H1 (cell line): ENCODE data around the gene OCLN. TPM values are rescaled to one million over a fixed set of nuclear protein-coding genes. Genes with fewer than 3 reads are reported as not detected.

Source experiments
- CTCF ChIA-PET: fragments of 300-600 bp; sonication (Branson Sonifier 250); formaldehyde crosslinking; loops from one replicate; lab custom pipeline; 2021; ENCODE audit not compliant: partially characterized antibody; lab: Charles Lee
- POLR2A ChIA-PET: fragments of 300-600 bp; sonication (Branson Sonifier 250); formaldehyde crosslinking; loops from one replicate; lab custom pipeline; 2021; ENCODE audit warnings: inconsistent platforms; ENCODE audit not compliant: partially characterized antibody; lab: Charles Lee
- DNase-seq, 2 experiments: peaks; one replicate each; pipeline versions ENCODE4 v3.0.0 to v3.0.0-alpha.2; 2010 to 2022; ENCODE audit warnings: low spot score in 2 of 2, low read depth in 1 of 2, mixed read lengths in 1 of 2
- FAIRE-seq: peaks from 2 replicates; lab custom pipeline; 2011; peaks lifted over from hg19 to GRCh38; lab: Jason Lieb, UNC
- H2AFZ ChIP-seq: 2 replicates; pipeline ENCODE4 v1.8.1; 2012; ENCODE audit warnings: low read length, inconsistent platforms
- H2AK5ac ChIP-seq: 2 replicates; pipeline ENCODE4 v1.6.1; 2013; ENCODE audit warnings: low read depth, low read length
- H2BK120ac ChIP-seq: replicated peaks from 2 replicates; pipeline ENCODE3; 2013; ENCODE audit warnings: low read depth, low read length, inconsistent platforms
- H2BK12ac ChIP-seq: 2 replicates; pipeline ENCODE4 v1.6.1; 2013; ENCODE audit warnings: low read depth, low read length
- H2BK15ac ChIP-seq: 2 replicates; pipeline ENCODE4 v1.6.1; 2013; ENCODE audit warnings: low read length
- H2BK20ac ChIP-seq: 2 replicates; pipeline ENCODE4 v1.6.1; 2013; ENCODE audit warnings: low read length
- H2BK5ac ChIP-seq: 2 replicates; pipeline ENCODE4 v1.6.1; 2013; ENCODE audit warnings: low read depth, low read length
- H3K14ac ChIP-seq: 2 replicates; pipeline ENCODE4 v1.6.1; 2013; ENCODE audit warnings: inconsistent platforms; ENCODE audit not compliant: insufficient read length
- H3K18ac ChIP-seq: 2 replicates; pipeline ENCODE4 v1.6.1; 2013; ENCODE audit warnings: low read length; ENCODE audit errors: extremely low read depth
- H3K23ac ChIP-seq: 2 replicates; pipeline ENCODE4 v1.6.1; 2013; ENCODE audit warnings: inconsistent platforms; ENCODE audit not compliant: insufficient read length
- H3K23me2 ChIP-seq: 2 replicates; pipeline ENCODE4 v1.6.1; 2013; ENCODE audit warnings: low read depth, low read length
- H3K27ac ChIP-seq: 2 replicates; pipeline ENCODE4 v1.6.1; 2011; ENCODE audit warnings: low read depth, low read length, inconsistent platforms
- H3K27me3 ChIP-seq, 4 experiments: replicated peaks in 1 of 4; 1 replicate in 1 of 4; 2 replicates in 3 of 4; pipeline versions ENCODE4 v1.6.1 to v1.8.1; 2011 to 2013; ENCODE audit warnings: low read length in 3 of 4, mild to moderate bottlenecking in 3 of 4, inconsistent platforms in 2 of 4, mixed read lengths in 2 of 4, moderate library complexity in 1 of 4; ENCODE audit not compliant: control insufficient read depth in 3 of 4, insufficient read depth in 3 of 4; ENCODE audit errors: extremely low read depth in 1 of 4
- H3K36me3 ChIP-seq, 4 experiments: 2 replicates each; pipeline versions ENCODE4 v1.6.1 to v1.8.1; 2011 to 2013; ENCODE audit warnings: mild to moderate bottlenecking in 4 of 4, low read length in 3 of 4, moderate library complexity in 2 of 4, control low read depth in 1 of 4, inconsistent platforms in 1 of 4; ENCODE audit not compliant: insufficient read depth in 4 of 4, control insufficient read depth in 2 of 4
- H3K4ac ChIP-seq: replicated peaks from 2 replicates; pipeline ENCODE3; 2013; ENCODE audit warnings: low read length, low read depth, mixed read lengths, inconsistent platforms; ENCODE audit not compliant: insufficient read length
- H3K4me1 ChIP-seq, 4 experiments: replicated peaks in 1 of 4; 1 replicate in 1 of 4; 2 replicates in 3 of 4; pipeline versions ENCODE4 v1.6.1 to v1.8.1; 2011 to 2013; ENCODE audit warnings: low read length in 3 of 4, inconsistent platforms in 2 of 4, mixed read lengths in 1 of 4; ENCODE audit not compliant: insufficient read depth in 4 of 4, control insufficient read depth in 3 of 4
- H3K4me2 ChIP-seq, 2 experiments: 2 replicates each; pipeline versions ENCODE4 v1.6.1 to v1.8.1; 2011 to 2013; ENCODE audit warnings: low read depth in 2 of 2, low read length in 2 of 2, control low read depth in 1 of 2, inconsistent platforms in 1 of 2, mild to moderate bottlenecking in 1 of 2; ENCODE audit not compliant: insufficient read depth in 1 of 2
- H3K4me3 ChIP-seq, 4 experiments: fragments of 200-600, 300-600 bp in 1 of 4; sonication (generic), shearing (Covaris generic), sonication (Bioruptor Twin) in 1 of 4; 2 replicates each; pipeline versions ENCODE4 v1.5.1 to v1.8.1; 2011 to 2016; ENCODE audit warnings: low read length in 4 of 4, low read depth in 3 of 4, control low read depth in 2 of 4, inconsistent platforms in 2 of 4, mild to moderate bottlenecking in 2 of 4, mixed read lengths in 1 of 4, moderate library complexity in 1 of 4; ENCODE audit not compliant: insufficient read depth in 2 of 4; ENCODE audit errors: extremely low read depth in 1 of 4
- H3K56ac ChIP-seq: replicated peaks from 2 replicates; pipeline ENCODE3; 2013; ENCODE audit warnings: low read depth, mild to moderate bottlenecking, mixed read lengths, low read length, inconsistent platforms; ENCODE audit not compliant: insufficient read length
- H3K79me1 ChIP-seq: 2 replicates; pipeline ENCODE4 v1.6.1; 2013; ENCODE audit warnings: low read depth, low read length, control low read depth
- H3K79me2 ChIP-seq, 2 experiments: 2 replicates each; pipeline versions ENCODE4 v1.6.1 to v1.8.1; 2012 to 2013; ENCODE audit warnings: low read length in 2 of 2, mild to moderate bottlenecking in 2 of 2, inconsistent platforms in 1 of 2; ENCODE audit not compliant: insufficient read depth in 2 of 2, control insufficient read depth in 1 of 2
- H3K9ac ChIP-seq, 4 experiments: replicated peaks in 1 of 4; 1 replicate in 1 of 4; 2 replicates in 3 of 4; pipeline versions ENCODE4 v1.6.1 to v1.8.1; 2011 to 2013; ENCODE audit warnings: low read depth in 3 of 4, low read length in 3 of 4, control low read depth in 2 of 4, mild to moderate bottlenecking in 2 of 4, moderate library complexity in 2 of 4, inconsistent platforms in 1 of 4; ENCODE audit errors: extremely low read depth in 1 of 4
- H3K9me3 ChIP-seq, 2 experiments: 2 replicates each; pipeline versions ENCODE4 v1.6.1 to v1.8.1; 2012 to 2013; ENCODE audit warnings: mild to moderate bottlenecking in 2 of 2, moderate library complexity in 2 of 2, control low read depth in 1 of 2, inconsistent platforms in 1 of 2, low read depth in 1 of 2, low read length in 1 of 2, mixed read lengths in 1 of 2; ENCODE audit not compliant: insufficient read depth in 2 of 2
- H4K20me1 ChIP-seq, 2 experiments: replicated peaks in 1 of 2; 2 replicates each; pipeline versions ENCODE3 to v1.8.1; 2011 to 2013; ENCODE audit warnings: inconsistent platforms in 2 of 2, low read length in 2 of 2, mild to moderate bottlenecking in 1 of 2; ENCODE audit not compliant: insufficient read depth in 2 of 2, control insufficient read depth in 1 of 2
- H4K5ac ChIP-seq: 2 replicates; pipeline ENCODE4 v1.6.1; 2013; ENCODE audit warnings: low read length, low read depth, mixed read lengths, inconsistent platforms; ENCODE audit not compliant: insufficient read length
- H4K8ac ChIP-seq: 2 replicates; pipeline ENCODE4 v1.8.0; 2013; ENCODE audit warnings: mild to moderate bottlenecking, moderate library complexity, low read length, inconsistent platforms; ENCODE audit not compliant: insufficient read depth; ENCODE audit errors: extremely low read depth
- H4K91ac ChIP-seq: replicated peaks from 2 replicates; pipeline ENCODE3; 2013; ENCODE audit warnings: low read length, mixed read lengths, inconsistent platforms; ENCODE audit not compliant: insufficient read length
- CEBPB ChIP-seq: IDR thresholded peaks from 2 replicates; pipeline ENCODE4 v1.6.1; 2012; ENCODE audit warnings: low read depth, low read length
- CHD2 ChIP-seq: IDR thresholded peaks from 2 replicates; pipeline ENCODE4 v1.6.1; 2012; ENCODE audit warnings: low read length, improper control_type of control experiment
- CREB1 ChIP-seq: IDR thresholded peaks from 2 replicates; pipeline ENCODE4 v1.6.1; 2012; ENCODE audit warnings: inconsistent platforms
- EZH2 ChIP-seq: fragments of 200-600 bp; sonication (generic); IDR thresholded peaks from 2 replicates; pipeline ENCODE4 v1.7.1; 2012; ENCODE audit warnings: low read depth, mild to moderate bottlenecking, moderate library complexity, low read length, inconsistent platforms; ENCODE audit not compliant: severe bottlenecking
- JUN ChIP-seq: IDR thresholded peaks from 2 replicates; pipeline ENCODE4 v1.6.1; 2011; ENCODE audit warnings: low read depth, mild to moderate bottlenecking, improper control_type of control experiment, low read length
- RAD21 ChIP-seq, 2 experiments: IDR thresholded peaks in 1 of 2; conservative IDR thresholded peaks in 1 of 2; 2 replicates each; pipeline ENCODE4 v1.6.1; 2011; ENCODE audit warnings: low read depth in 2 of 2, low read length in 2 of 2, improper control_type of control experiment in 1 of 2, inconsistent platforms in 1 of 2, mild to moderate bottlenecking in 1 of 2, moderate library complexity in 1 of 2
- RFX5 ChIP-seq: IDR thresholded peaks from 2 replicates; pipeline ENCODE4 v1.6.1; 2011; ENCODE audit warnings: low read depth, low read length, improper control_type of control experiment, borderline replicate concordance
- SIRT6 ChIP-seq: IDR thresholded peaks from one replicate; pipeline ENCODE4 v1.7.1; 2012; ENCODE audit warnings: low read length, inconsistent platforms
- SP2 ChIP-seq: IDR thresholded peaks from 2 replicates; pipeline ENCODE4 v1.6.1; 2012; ENCODE audit warnings: mild to moderate bottlenecking, low read length, inconsistent platforms
- TAF1 ChIP-seq: IDR thresholded peaks from 2 replicates; pipeline ENCODE4 v1.6.1; 2011; ENCODE audit warnings: mild to moderate bottlenecking, low read depth, low read length
- TCF12 ChIP-seq: IDR thresholded peaks from 2 replicates; pipeline ENCODE4 v1.6.1; 2011; ENCODE audit warnings: low read depth, mild to moderate bottlenecking, low read length
- WGBS, 2 experiments: shearing (Covaris generic) in 1 of 2; methylation state at CpG; one replicate each; pipeline versions ENCODE4 v1.1.6 to v1.1.7; 2013 to 2015; ENCODE audit warnings: low lambda C conversion rate in 2 of 2, mixed read lengths in 2 of 2, inconsistent platforms in 1 of 2, low coverage in 1 of 2, missing lambda C conversion rate in 1 of 2; ENCODE audit not compliant: insufficient replicate concordance in 2 of 2, insufficient coverage in 1 of 2, insufficient read length in 1 of 2; ENCODE audit errors: extremely low coverage in 1 of 2, missing lambda C conversion rate in 1 of 2; 5-methylcytosine and 5-hydroxymethylcytosine counted together
- polyA plus RNA-seq, 7 experiments: library from polyadenylated mRNA; depleted of rRNA in 3 of 7; stranded (reverse) in 5 of 7; unstranded in 2 of 7; fragments of >200 nt in 5 of 7; fragments of 200-250 nt in 2 of 7; gene quantifications; 1 replicate in 5 of 7; 2 replicates in 1 of 7; 4 replicates in 1 of 7; pipeline versions ENCODE4 v1.2.1 to v1.2.3, GENCODE V29; 2011 to 2013; ENCODE audit warnings: missing spikeins in 2 of 7, mixed read lengths in 2 of 7
- total RNA-seq: library from RNA; stranded (reverse); fragmentation: NEBNext Ultra II Directional; extraction: Animal tissue kit (Norgen Biotek cat#: 25700); gene quantifications from 2 replicates; pipeline ENCODE4 v1.2.1, GENCODE V29; 2021
- TF ChIP-seq, protein P1 (sequence below), 3 experiments: IDR thresholded peaks; 1 replicate in 2 of 3; 2 replicates in 1 of 3; pipeline versions ENCODE4 v1.5.1 to v1.6.1; 2011; ENCODE audit warnings: low read length in 3 of 3, mild to moderate bottlenecking in 3 of 3, inconsistent platforms in 2 of 3, low read depth in 1 of 3, moderate library complexity in 1 of 3; ENCODE audit not compliant: insufficient read depth in 1 of 3; ENCODE audit errors: control extremely low read depth in 1 of 3

Gene OCLN
- total and polyA plus RNA-seq, 2 of the 8 experiments (the other 6 are each of a cell fraction or from before 2014, with no cell fraction given) = 27.9 to 85.5 TPM

DNA sequence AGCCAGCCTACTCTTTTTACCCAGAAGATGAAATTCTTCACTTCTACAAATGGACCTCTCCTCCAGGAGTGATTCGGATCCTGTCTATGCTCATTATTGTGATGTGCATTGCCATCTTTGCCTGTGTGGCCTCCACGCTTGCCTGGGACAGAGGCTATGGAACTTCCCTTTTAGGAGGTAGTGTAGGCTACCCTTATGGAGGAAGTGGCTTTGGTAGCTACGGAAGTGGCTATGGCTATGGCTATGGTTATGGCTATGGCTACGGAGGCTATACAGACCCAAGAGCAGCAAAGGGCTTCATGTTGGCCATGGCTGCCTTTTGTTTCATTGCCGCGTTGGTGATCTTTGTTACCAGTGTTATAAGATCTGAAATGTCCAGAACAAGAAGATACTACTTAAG, 16.6 kb downstream of the OCLN start:
- H3K4ac ChIP-seq = no peak overlapping the region
- H3K79me2 ChIP-seq = peaks cover 0 to 19% of the 10 kb centered on the region in 2 experiments; a peak in 3 of 4 replicates
- no peak overlapping the region for H2BK12ac ChIP-seq
- H3K56ac ChIP-seq = no peak overlapping the region
- H3K23ac ChIP-seq = no peak overlapping the region
- FAIRE-seq (no peak), DNase-seq (no peak)
- peaks cover 2 to 4% of the 10 kb centered on the region in 2 experiments; a peak in 1 of 4 replicates for H3K9me3 ChIP-seq
- no peak overlapping the region for H3K4me3 ChIP-seq
- no peak overlapping the region for H4K8ac ChIP-seq
- H3K4me2 ChIP-seq = no peak overlapping the region
- H2BK20ac ChIP-seq = no peak overlapping the region
- H4K5ac ChIP-seq = no peak overlapping the region
- H3K79me1 ChIP-seq = peaks cover 2% of the 10 kb centered on the region; the same call in 1 of the 2 replicates
- H2BK5ac ChIP-seq = no peak overlapping the region
- H3K4me1 ChIP-seq = no peaks in the 10 kb centered on the region
- peaks cover 8 to 56% (median 35%) of the 10 kb centered on the region in 4 experiments; a peak in 7 of 8 replicates for H3K36me3 ChIP-seq
- no peak overlapping the region for H2BK120ac ChIP-seq
- no peak overlapping the region for H3K27ac ChIP-seq
- peaks cover 0 to 3% of the 10 kb centered on the region in 2 experiments for H4K20me1 ChIP-seq
- no peak overlapping the region for H2BK15ac ChIP-seq
- H3K27me3 ChIP-seq = no peaks in the 10 kb centered on the region
- no peak overlapping the region for H2AK5ac ChIP-seq
- no peak overlapping the region for H3K18ac ChIP-seq
- no peak overlapping the region for H4K91ac ChIP-seq
- H2AFZ ChIP-seq = no peak overlapping the region
- WGBS, 2 experiments = 90% methylated on average over 6 of the region's 6 CpGs; no CpG with 5 or more reads in 1 of the 2 experiments
- ChIA-PET CTCF (no interaction called here), POLR2A (interaction anchor here (1.0 kb wide), 1 partner anchor 9 kb away, joined by 4 read pairs; no protein-coding TSS in a partner anchor)
- H3K14ac ChIP-seq = no peak overlapping the region
- no peak overlapping the region for H3K9ac ChIP-seq
- H3K23me2 ChIP-seq = no peaks in the 10 kb centered on the region
- TF ChIP-seq TAF1 (no peak), JUN (no peak), SIRT6 (no peak), CREB1 (no peak), TCF12 (no peak), CHD2 (no peak), SP2 (no peak), RFX5 (no peak), RAD21 (IDR thresholded peaks at IDR 0.05 in 1 of 2, conservative IDR thresholded peaks at IDR 0.05 in 1 of 2; ENCODE audit: low read depth in 2 of 2, low read length in 2 of 2) (no peak), CEBPB (no peak), EZH2 (no peak)
- TF ChIP-seq, protein P1, sequence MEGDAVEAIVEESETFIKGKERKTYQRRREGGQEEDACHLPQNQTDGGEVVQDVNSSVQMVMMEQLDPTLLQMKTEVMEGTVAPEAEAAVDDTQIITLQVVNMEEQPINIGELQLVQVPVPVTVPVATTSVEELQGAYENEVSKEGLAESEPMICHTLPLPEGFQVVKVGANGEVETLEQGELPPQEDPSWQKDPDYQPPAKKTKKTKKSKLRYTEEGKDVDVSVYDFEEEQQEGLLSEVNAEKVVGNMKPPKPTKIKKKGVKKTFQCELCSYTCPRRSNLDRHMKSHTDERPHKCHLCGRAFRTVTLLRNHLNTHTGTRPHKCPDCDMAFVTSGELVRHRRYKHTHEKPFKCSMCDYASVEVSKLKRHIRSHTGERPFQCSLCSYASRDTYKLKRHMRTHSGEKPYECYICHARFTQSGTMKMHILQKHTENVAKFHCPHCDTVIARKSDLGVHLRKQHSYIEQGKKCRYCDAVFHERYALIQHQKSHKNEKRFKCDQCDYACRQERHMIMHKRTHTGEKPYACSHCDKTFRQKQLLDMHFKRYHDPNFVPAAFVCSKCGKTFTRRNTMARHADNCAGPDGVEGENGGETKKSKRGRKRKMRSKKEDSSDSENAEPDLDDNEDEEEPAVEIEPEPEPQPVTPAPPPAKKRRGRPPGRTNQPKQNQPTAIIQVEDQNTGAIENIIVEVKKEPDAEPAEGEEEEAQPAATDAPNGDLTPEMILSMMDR (IDR thresholded peaks at IDR 0.05; ENCODE audit: control extremely low read depth in 1 of 3, insufficient read depth in 1 of 3, low read depth in 1 of 3, low read length in 3 of 3) = no peak
